Liver (tissue), 9 donors: ENCODE measurements around the gene SMIM35. TPM values are rescaled to one million over a fixed set of nuclear protein-coding genes. Genes with fewer than 3 reads are reported as not detected.

ENCODE experiments used
- DNase-seq: peaks from one replicate; pipeline ENCODE4 v3.0.0-alpha.2; 2017; ENCODE audit warnings: low spot score
- H3K27ac ChIP-seq, 2 donors: one replicate each; pipeline ENCODE4 v1.7.0; 2013; ENCODE audit warnings: inconsistent platforms in 2 of 2, low read length in 2 of 2, control low read depth in 1 of 2, low read depth in 1 of 2, mild to moderate bottlenecking in 1 of 2
- H3K27me3 ChIP-seq, 4 donors: one replicate each; pipeline versions ENCODE4 v1.6.1 to v1.7.0; 2013; ENCODE audit warnings: low read length in 3 of 4, inconsistent platforms in 1 of 4, mild to moderate bottlenecking in 1 of 4, moderate library complexity in 1 of 4; ENCODE audit not compliant: control insufficient read depth in 4 of 4, insufficient read depth in 4 of 4
- H3K36me3 ChIP-seq, 4 donors: one replicate each; pipeline versions ENCODE4 v1.6.1 to v1.7.0; 2013; ENCODE audit warnings: low read length in 3 of 4, mild to moderate bottlenecking in 3 of 4, low read depth in 1 of 4, moderate library complexity in 1 of 4; ENCODE audit not compliant: control insufficient read depth in 4 of 4, insufficient read depth in 3 of 4
- H3K4me1 ChIP-seq, 4 donors: one replicate each; pipeline versions ENCODE4 v1.6.1 to v1.7.0; 2013; ENCODE audit warnings: low read length in 3 of 4, mild to moderate bottlenecking in 3 of 4, moderate library complexity in 1 of 4; ENCODE audit not compliant: control insufficient read depth in 4 of 4, insufficient read depth in 4 of 4
- H3K4me3 ChIP-seq, 3 donors: one replicate each; pipeline versions ENCODE4 v1.6.1 to v1.7.0; 2013; ENCODE audit warnings: low read length in 3 of 3, control low read depth in 1 of 3, low read depth in 1 of 3, mild to moderate bottlenecking in 1 of 3
- H3K9ac ChIP-seq, 2 donors: one replicate each; pipeline ENCODE4 v1.7.0; 2013; ENCODE audit warnings: low read length in 2 of 2, mild to moderate bottlenecking in 2 of 2, moderate library complexity in 2 of 2, control low read depth in 1 of 2, low read depth in 1 of 2
- H3K9me3 ChIP-seq, 4 donors: one replicate each; pipeline versions ENCODE4 v1.6.1 to v1.7.0; 2013; ENCODE audit warnings: low read length in 3 of 4; ENCODE audit not compliant: control insufficient read depth in 4 of 4
- ATF3 ChIP-seq: IDR thresholded peaks from 2 replicates; pipeline ENCODE4 v1.6.1; 2016; ENCODE audit warnings: antibody characterized with exemption
- CTCF ChIP-seq: fragments of 150-350 bp; IDR thresholded peaks from 2 replicates; pipeline ENCODE4 v1.5.1; 2017; ENCODE audit warnings: improper control_type of control experiment, low read depth, low read length; ENCODE audit not compliant: missing input control
- EGR1 ChIP-seq, 2 donors: IDR thresholded peaks; 2 replicates each; pipeline ENCODE4 v1.6.1; 2016 to 2018; ENCODE audit warnings: antibody characterized with exemption in 2 of 2, low read depth in 2 of 2
- FOXA1 ChIP-seq: IDR thresholded peaks from 2 replicates; pipeline ENCODE4 v1.6.1; 2016; ENCODE audit warnings: antibody characterized with exemption
- FOXA2 ChIP-seq: IDR thresholded peaks from 2 replicates; pipeline ENCODE4 v1.6.1; 2016; ENCODE audit warnings: antibody characterized with exemption
- GABPA ChIP-seq, 2 donors: IDR thresholded peaks in 1 of 2; conservative IDR thresholded peaks in 1 of 2; 2 replicates each; pipeline ENCODE4 v1.6.1; 2016; ENCODE audit warnings: antibody characterized with exemption in 2 of 2, mild to moderate bottlenecking in 1 of 2, moderate library complexity in 1 of 2
- HNF4A ChIP-seq, 2 donors: conservative IDR thresholded peaks; 2 replicates each; pipeline ENCODE4 v1.6.1; 2016; ENCODE audit warnings: antibody characterized with exemption in 2 of 2, mild to moderate bottlenecking in 2 of 2
- HNF4G ChIP-seq: IDR thresholded peaks from 2 replicates; pipeline ENCODE4 v1.6.1; 2016; ENCODE audit warnings: antibody characterized with exemption
- JUND ChIP-seq, 2 donors: IDR thresholded peaks; 2 replicates each; pipeline ENCODE4 v1.6.1; 2016; ENCODE audit warnings: antibody characterized with exemption in 2 of 2
- MAX ChIP-seq: IDR thresholded peaks from 2 replicates; pipeline ENCODE4 v1.6.1; 2016; ENCODE audit warnings: antibody characterized with exemption
- NR2F2 ChIP-seq: IDR thresholded peaks from 2 replicates; pipeline ENCODE4 v1.6.1; 2016; ENCODE audit warnings: antibody characterized with exemption
- RAD21 ChIP-seq, 2 donors: IDR thresholded peaks; 2 replicates each; pipeline ENCODE4 v1.6.1; 2016; ENCODE audit warnings: antibody characterized with exemption in 2 of 2, mild to moderate bottlenecking in 2 of 2
- REST ChIP-seq: IDR thresholded peaks from 2 replicates; pipeline ENCODE4 v1.6.1; 2016; ENCODE audit warnings: antibody characterized with exemption, mild to moderate bottlenecking
- RXRA ChIP-seq, 2 donors: IDR thresholded peaks; 2 replicates each; pipeline ENCODE4 v1.6.1; 2017 to 2018; ENCODE audit warnings: antibody characterized with exemption in 2 of 2, mild to moderate bottlenecking in 1 of 2
- SP1 ChIP-seq: IDR thresholded peaks from 2 replicates; pipeline ENCODE4 v1.6.1; 2018; ENCODE audit warnings: antibody characterized with exemption, mild to moderate bottlenecking
- TAF1 ChIP-seq: conservative IDR thresholded peaks from 2 replicates; pipeline ENCODE4 v1.6.1; 2016; ENCODE audit warnings: antibody characterized with exemption, mild to moderate bottlenecking
- YY1 ChIP-seq: IDR thresholded peaks from 2 replicates; pipeline ENCODE4 v1.6.1; 2016; ENCODE audit warnings: antibody characterized with exemption, mild to moderate bottlenecking
- ZBTB33 ChIP-seq: IDR thresholded peaks from 2 replicates; pipeline ENCODE4 v1.6.1; 2016; ENCODE audit warnings: antibody characterized with exemption
- WGBS: extraction: QIAGEN DNeasy Blood & Tissue Kit; methylation state at CpG from one replicate; pipeline ENCODE4 v1.1.7; 2013; 5-methylcytosine and 5-hydroxymethylcytosine counted together
- polyA plus RNA-seq, 2 donors: library from polyadenylated mRNA; stranded (reverse) in 1 of 2; unstranded in 1 of 2; fragments of 200-250 nt in 1 of 2; fragments of >200 nt in 1 of 2; fragmentation: Nextera tagmentation in 1 of 2; extraction: Ambion mirVana in 1 of 2; gene quantifications; one replicate each; pipeline versions ENCODE4 v1.2.1 to v1.2.3, GENCODE V29; 2013 to 2015
- total RNA-seq, 2 donors: library from RNA; depleted of rRNA; stranded (reverse); fragments of >200 nt; gene quantifications; one replicate each; pipeline ENCODE4 v1.2.3, GENCODE V29; 2014
- donor health status: healthy.
- donor health status: healthy.
- donor health status: healthy.
- donor health status: healthy.
- donor health status: healthy.

SMIM35 gene
- total and polyA plus RNA-seq, 4 donors = 0.07 TPM; not detected in 3

- Histone ChIP-seq H3K27ac (no peak overlapping the region), H3K36me3 (no peaks in the 10 kb centered on the region), H3K9me3 (no peaks in the 10 kb centered on the region), H3K4me3 (no peak overlapping the region), H3K4me1 (no peaks in the 10 kb centered on the region), H3K9ac (no peak overlapping the region), H3K27me3 (peaks cover 0 to 2% (median 0%) of the 10 kb centered on the region in 4 donors)
- DNase-seq = no peak
- WGBS = 84% methylated on average over 8 of the region's 8 CpGs
- no peak for TF ChIP-seq SP1
- TF ChIP-seq GABPA (IDR thresholded peaks at IDR 0.05 in 1 of 2, conservative IDR thresholded peaks at IDR 0.05 in 1 of 2) = no peak
- TF ChIP-seq ZBTB33 = no peak
- no peak for TF ChIP-seq REST
- TF ChIP-seq NR2F2 = no peak
Measured at GRCh38 chr11:118124929-118125535, 38.3 kb upstream of the SMIM35 start.

- no peak for DNase-seq
- Histone ChIP-seq H3K9ac (no peak overlapping the region), H3K4me1 (no peaks in the 10 kb centered on the region), H3K4me3 (no peak overlapping the region), H3K36me3 (no peaks in the 10 kb centered on the region), H3K27ac (no peak overlapping the region), H3K9me3 (no peaks in the 10 kb centered on the region), H3K27me3 (no peaks in the 10 kb centered on the region)
- 97% methylated on average over 1 of the region's 1 CpG for WGBS
- TF ChIP-seq YY1 (no peak), FOXA2 (no peak), JUND (IDR thresholded peaks at IDR 0.05) (no peak), REST (no peak), TAF1 (no peak), FOXA1 (no peak), ZBTB33 (no peak), GABPA (IDR thresholded peaks at IDR 0.05 in 1 of 2, conservative IDR thresholded peaks at IDR 0.05 in 1 of 2) (no peak), HNF4A (conservative IDR thresholded peaks at IDR 0.05) (no peak), ATF3 (no peak), RAD21 (IDR thresholded peaks at IDR 0.05) (no peak), EGR1 (IDR thresholded peaks at IDR 0.05; ENCODE audit: low read depth in 2 of 2) (no peak), CTCF (no peak), MAX (no peak), RXRA (IDR thresholded peaks at IDR 0.05) (no peak), HNF4G (no peak), SP1 (no peak)
Measured at GRCh38 chr11:118120793-118121192, 34.0 kb upstream of the SMIM35 start.
